Measurements from ENCODE around the gene YAP1.

Gene YAP1

GRCh38 chr11:102202972-102203371, 92.7 kb downstream of the YAP1 start:
- no peak for DNase-seq

GRCh38 chr11:102204174-102204573, 93.9 kb downstream of the YAP1 start:
- no peak for DNase-seq

- DNase-seq: no peak
These were observed 95.6 kb downstream of the YAP1 start for GRCh38 chr11:102205805-102206204.

- DNase-seq: no peak
These were observed 98.6 kb downstream of the YAP1 start for GRCh38 chr11:102208835-102209234.

GRCh38 chr11:102214623-102215022, 104.4 kb downstream of the YAP1 start:
- DNase-seq: no peak

- DNase-seq: no peak
These were observed 106.3 kb downstream of the YAP1 start for GRCh38 chr11:102216433-102217075.

- DNase-seq: no peak
These were observed 110.7 kb downstream of the YAP1 start for GRCh38 chr11:102220728-102221467.

- no peak for DNase-seq
These were observed 113.6 kb downstream of the YAP1 start for GRCh38 chr11:102223859-102224258.

- no peak for DNase-seq
These were observed 115.7 kb downstream of the YAP1 start for GRCh38 chr11:102225689-102226568.

- DNase-seq: no peak
These were observed 116.6 kb downstream of the YAP1 start for GRCh38 chr11:102226702-102227490.

GRCh38 chr11:102229510-102230123, 119.4 kb downstream of the YAP1 start:
- DNase-seq: no peak

GRCh38 chr11:102230186-102230585, 119.9 kb downstream of the YAP1 start:
- DNase-seq: no peak

GRCh38 chr11:102230911-102231310, 120.7 kb downstream of the YAP1 start:
- no peak for DNase-seq

- DNase-seq: no peak
These were observed 124.7 kb downstream of the YAP1 start for GRCh38 chr11:102234779-102235439.

GRCh38 chr11:102237096-102237735, 127.0 kb downstream of the YAP1 start:
- no peak for DNase-seq

GRCh38 chr11:102238391-102238821, 128.2 kb downstream of the YAP1 start:
- no peak for DNase-seq

- no peak for DNase-seq
These were observed 129.2 kb downstream of the YAP1 start for GRCh38 chr11:102239448-102239847.

- DNase-seq: no peak
These were observed 129.7 kb downstream of the YAP1 start for GRCh38 chr11:102239911-102240310.

- DNase-seq: no peak
These were observed 130.3 kb downstream of the YAP1 start for GRCh38 chr11:102240502-102240901.

GRCh38 chr11:102241026-102241425, 130.8 kb downstream of the YAP1 start:
- no peak for DNase-seq

- DNase-seq: no peak
These were observed 133.2 kb downstream of the YAP1 start for GRCh38 chr11:102243399-102243884.
